CD1c-positive myeloid dendritic cell (primary cell): Measurements from ENCODE around the gene NANOS3.
"Not testable (repeated sequence)": the region's sequence is repeated elsewhere in the genome, so short reads cannot be mapped to it uniquely, and the experiment has no call there.

Experiments used
- DNase-seq: peaks from one replicate; pipeline ENCODE4 v3.0.0-alpha.2; 2016; ENCODE audit errors: extremely low spot score

Gene NANOS3

GRCh38 chr19:13843104-13843921 lies 33.6 kb upstream of the NANOS3 start:
- DNase-seq = no peak

- DNase-seq = no peak
These were observed 32.8 kb upstream of the NANOS3 start for GRCh38 chr19:13844130-13844631.

- peak; percentile 98 for DNase-seq
These were observed 30.2 kb upstream of the NANOS3 start for GRCh38 chr19:13846557-13847406.

- DNase-seq = peak; percentile 94
These were observed 29.3 kb upstream of the NANOS3 start for GRCh38 chr19:13847407-13848339.

GRCh38 chr19:13848340-13848677 lies 28.6 kb upstream of the NANOS3 start:
- no peak for DNase-seq

GRCh38 chr19:13848798-13849676 lies 27.9 kb upstream of the NANOS3 start:
- no peak for DNase-seq

GRCh38 chr19:13849991-13850909 lies 26.7 kb upstream of the NANOS3 start:
- peak; percentile 91 for DNase-seq

GRCh38 chr19:13850910-13851733 lies 25.8 kb upstream of the NANOS3 start:
- peak; percentile 79 for DNase-seq

GRCh38 chr19:13851734-13852114 lies 25.2 kb upstream of the NANOS3 start:
- not testable (repeated sequence) for DNase-seq

- DNase-seq = not testable (repeated sequence)
These were observed 24.7 kb upstream of the NANOS3 start for GRCh38 chr19:13852171-13852707.

- no peak for DNase-seq
These were observed 20.4 kb upstream of the NANOS3 start for GRCh38 chr19:13856497-13856896.

- no peak for DNase-seq
These were observed 17.5 kb upstream of the NANOS3 start for GRCh38 chr19:13859361-13859880.

- no peak for DNase-seq
These were observed 16.1 kb upstream of the NANOS3 start for GRCh38 chr19:13860679-13861391.

- DNase-seq = peak; percentile 32
These were observed 15.6 kb upstream of the NANOS3 start for GRCh38 chr19:13861392-13861713.

GRCh38 chr19:13861714-13862531 lies 15.0 kb upstream of the NANOS3 start:
- peak; percentile 95 for DNase-seq

- DNase-seq = no peak
These were observed 12.8 kb upstream of the NANOS3 start for GRCh38 chr19:13864046-13864666.
